ENCODE data around the gene CHST10.

- TF ChIP-seq CTCF (conservative IDR thresholded peaks at IDR 0.05; ENCODE audit: low read depth, low read length), result no peak
- TF ChIP-seq EZH2 (IDR thresholded peaks at IDR 0.05; ENCODE audit: low read length, unreplicated experiment), result no peak
- TF ChIP-seq EZH2phosphoT487 (IDR thresholded peaks at IDR 0.05; ENCODE audit: borderline replicate concordance, low read length), result no peak
Observed at GRCh38 chr2:100408941-100409340, 8.5 kb downstream of the CHST10 start.
